HCEC 1CT (cell line): ENCODE measurements around the gene MC3R.
"Not testable (repeated sequence)": the region's sequence is repeated elsewhere in the genome, so short reads cannot be mapped to it uniquely, and the experiment has no call there.

Experiments used
- DNase-seq: peaks from one replicate; pipeline ENCODE4 v3.0.0-alpha.2; 2017

Gene MC3R

GRCh38 chr20:56247954-56248782 is at the start of gene MC3R:
MC3R (plus strand) TSS chr20:56248732; CDS start chr20:56248844, 112 bp downstream.
- DNase-seq, result peak; percentile 29

- DNase-seq, result no peak
Measured at GRCh38 chr20:56200456-56200855, 48.1 kb upstream of the MC3R start.

- DNase-seq, result no peak
Measured at GRCh38 chr20:56202493-56203077, 45.9 kb upstream of the MC3R start.

- no peak for DNase-seq
Measured at GRCh38 chr20:56204206-56204605, 44.3 kb upstream of the MC3R start.

GRCh38 chr20:56205346-56205745 is 43.2 kb upstream of the MC3R start:
- no peak for DNase-seq

- no peak for DNase-seq
Measured at GRCh38 chr20:56207656-56208055, 40.9 kb upstream of the MC3R start.

- DNase-seq, result no peak
Measured at GRCh38 chr20:56208121-56208520, 40.4 kb upstream of the MC3R start.

GRCh38 chr20:56211051-56211450 is 37.5 kb upstream of the MC3R start:
- no peak for DNase-seq

GRCh38 chr20:56212091-56212490 is 36.4 kb upstream of the MC3R start:
- DNase-seq, result no peak

- DNase-seq, result no peak
Measured at GRCh38 chr20:56213321-56213720, 35.2 kb upstream of the MC3R start.

- no peak for DNase-seq
Measured at GRCh38 chr20:56215115-56215514, 33.4 kb upstream of the MC3R start.

- no peak for DNase-seq
Measured at GRCh38 chr20:56217829-56218228, 30.7 kb upstream of the MC3R start.

GRCh38 chr20:56221186-56221585 is 27.3 kb upstream of the MC3R start:
- DNase-seq, result not testable (repeated sequence)

- peak; percentile 57 for DNase-seq
Measured at GRCh38 chr20:56222201-56222600, 26.3 kb upstream of the MC3R start.

- no peak for DNase-seq
Measured at GRCh38 chr20:56222945-56223344, 25.6 kb upstream of the MC3R start.

- DNase-seq, result no peak
Measured at GRCh38 chr20:56223352-56223751, 25.2 kb upstream of the MC3R start.

GRCh38 chr20:56228021-56228420 is 20.5 kb upstream of the MC3R start:
- no peak for DNase-seq

- peak; percentile 38 for DNase-seq
Measured at GRCh38 chr20:56229812-56230211, 18.7 kb upstream of the MC3R start.

GRCh38 chr20:56234110-56234509 is 14.4 kb upstream of the MC3R start:
- DNase-seq, result no peak

- DNase-seq, result no peak
Measured at GRCh38 chr20:56237335-56237734, 11.2 kb upstream of the MC3R start.

- DNase-seq, result no peak
Measured at GRCh38 chr20:56244259-56244658, 4.3 kb upstream of the MC3R start.

- DNase-seq, result peak; percentile 33
Measured at GRCh38 chr20:56245761-56246160, 2.8 kb upstream of the MC3R start.

- DNase-seq, result peak; percentile 1
Measured at GRCh38 chr20:56249244-56249955, 868 bp downstream of the MC3R start.

GRCh38 chr20:56249956-56250355 is 1.4 kb downstream of the MC3R start:
- DNase-seq, result no peak
